ENCODE data around the gene MRPL9.

DNA sequence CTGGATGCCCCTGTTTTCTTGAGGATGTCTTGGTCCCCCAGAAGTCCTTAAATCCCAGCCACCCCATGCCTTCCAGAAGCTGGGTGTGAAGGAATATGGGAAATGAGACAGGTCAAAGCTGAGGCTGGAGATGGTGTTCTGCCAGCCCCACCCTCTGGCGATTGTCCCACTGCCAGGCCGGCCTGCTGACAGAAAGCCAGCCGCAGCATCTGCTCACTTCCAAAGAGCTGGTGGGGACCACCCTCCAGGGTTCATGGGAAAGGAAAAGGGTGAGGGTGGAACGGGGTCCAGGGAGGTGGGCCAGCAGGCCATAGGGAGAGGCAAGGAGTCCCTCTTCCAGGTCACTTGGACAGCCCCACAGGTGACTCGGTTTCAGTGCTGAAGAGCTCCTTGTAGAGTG, 43.8 kb upstream of the MRPL9 start:
- TF ChIP-seq, protein P1, sequence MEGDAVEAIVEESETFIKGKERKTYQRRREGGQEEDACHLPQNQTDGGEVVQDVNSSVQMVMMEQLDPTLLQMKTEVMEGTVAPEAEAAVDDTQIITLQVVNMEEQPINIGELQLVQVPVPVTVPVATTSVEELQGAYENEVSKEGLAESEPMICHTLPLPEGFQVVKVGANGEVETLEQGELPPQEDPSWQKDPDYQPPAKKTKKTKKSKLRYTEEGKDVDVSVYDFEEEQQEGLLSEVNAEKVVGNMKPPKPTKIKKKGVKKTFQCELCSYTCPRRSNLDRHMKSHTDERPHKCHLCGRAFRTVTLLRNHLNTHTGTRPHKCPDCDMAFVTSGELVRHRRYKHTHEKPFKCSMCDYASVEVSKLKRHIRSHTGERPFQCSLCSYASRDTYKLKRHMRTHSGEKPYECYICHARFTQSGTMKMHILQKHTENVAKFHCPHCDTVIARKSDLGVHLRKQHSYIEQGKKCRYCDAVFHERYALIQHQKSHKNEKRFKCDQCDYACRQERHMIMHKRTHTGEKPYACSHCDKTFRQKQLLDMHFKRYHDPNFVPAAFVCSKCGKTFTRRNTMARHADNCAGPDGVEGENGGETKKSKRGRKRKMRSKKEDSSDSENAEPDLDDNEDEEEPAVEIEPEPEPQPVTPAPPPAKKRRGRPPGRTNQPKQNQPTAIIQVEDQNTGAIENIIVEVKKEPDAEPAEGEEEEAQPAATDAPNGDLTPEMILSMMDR (IDR thresholded peaks at IDR 0.05; ENCODE audit: low read depth, low read length, poor library complexity, severe bottlenecking) = no peak
- no peak for TF ChIP-seq EZH2phosphoT487 (IDR thresholded peaks at IDR 0.05; ENCODE audit: borderline replicate concordance, low read length)
